GM12878 (cell line): Measurements from ENCODE around the gene EEF1B2. TPM values are rescaled to one million over a fixed set of nuclear protein-coding genes. Genes with fewer than 3 reads are reported as not detected.

Experiments
- ATAC-seq: fragments of 200-7000 bp; cut with Tn5 transposase; 3 replicates; pipeline ENCODE4 v1.9.1; 2020; ENCODE audit warnings: mild to moderate bottlenecking, moderate library complexity
- BruUV-seq: library from RNA; stranded (reverse); fragments of 400-500 nt; replicated peaks from 2 replicates; lab custom pipeline; 2021; lab: Mats Ljungman, UMichigan
- CTCF ChIA-PET: fragments of 300-600 bp; sonication (Branson Sonifier 250); formaldehyde crosslinking; extraction: SDS; loops from one replicate; lab custom pipeline; 2021; ENCODE audit warnings: inconsistent platforms; lab: Yijun Ruan, JAX
- POLR2A ChIA-PET: fragments of 350-600 bp; formaldehyde crosslinking; extraction: SDS; loops from one replicate; lab custom pipeline; 2021; ENCODE audit warnings: inconsistent platforms; lab: Charles Lee
- RAD21 ChIA-PET: fragments of 300-600 bp; sonication (Branson Sonifier 250); formaldehyde crosslinking; loops from one replicate; lab custom pipeline; 2023; ENCODE audit warnings: antibody characterized with exemption; ENCODE audit not compliant: unreplicated experiment; lab: Charles Lee
- SMC1A ChIA-PET: fragments of 300-600 bp; sonication (Branson Sonifier 250); formaldehyde crosslinking; loops from one replicate; lab custom pipeline; 2023; ENCODE audit not compliant: unreplicated experiment, uncharacterized antibody; lab: Charles Lee
- DNase-seq: peaks from one replicate; pipeline ENCODE4 v3.0.0-alpha.2; 2011; ENCODE audit warnings: low read depth, low spot score
- FAIRE-seq: peaks from 3 replicates; lab custom pipeline; 2011; peaks lifted over from hg19 to GRCh38; lab: Jason Lieb, UNC
- H2AFZ ChIP-seq: 2 replicates; pipeline ENCODE4 v1.6.0; 2011; ENCODE audit warnings: low read depth, low read length, control low read depth; ENCODE audit not compliant: control insufficient read depth
- H3K27ac ChIP-seq: 2 replicates; pipeline ENCODE4 v1.5.1; 2011; ENCODE audit warnings: control low read depth; ENCODE audit not compliant: control insufficient read depth, insufficient read depth
- H3K27me3 ChIP-seq, 2 experiments: replicated peaks in 1 of 2; 2 replicates each; pipeline versions ENCODE4 v1.6.0 to v1.6.1; 2011; ENCODE audit warnings: low read length in 1 of 2; ENCODE audit not compliant: control insufficient read depth in 2 of 2, insufficient read depth in 2 of 2
- H3K36me3 ChIP-seq, 2 experiments: 2 replicates each; pipeline ENCODE4 v1.5.1; 2011; ENCODE audit warnings: low read length in 1 of 2; ENCODE audit not compliant: control insufficient read depth in 2 of 2, insufficient read depth in 2 of 2
- H3K4me1 ChIP-seq: 2 replicates; pipeline ENCODE4 v1.6.1; 2011; ENCODE audit warnings: mild to moderate bottlenecking, low read length, moderate library complexity, mixed read lengths; ENCODE audit not compliant: control insufficient read depth, insufficient read depth
- H3K4me2 ChIP-seq: 2 replicates; pipeline ENCODE4 v1.6.0; 2011; ENCODE audit warnings: control low read depth; ENCODE audit not compliant: control insufficient read depth, insufficient read depth
- H3K4me3 ChIP-seq: fragments of 200-600 bp; sonication (generic); 2 replicates; pipeline ENCODE4 v1.5.1; 2016
- H3K79me2 ChIP-seq: 2 replicates; pipeline ENCODE4 v1.6.0; 2011; ENCODE audit warnings: low read length; ENCODE audit not compliant: control insufficient read depth, insufficient read depth
- H3K9ac ChIP-seq: 2 replicates; pipeline ENCODE4 v1.8.0; 2011; ENCODE audit warnings: low read length, control low read depth, mixed read lengths; ENCODE audit not compliant: control insufficient read depth, insufficient read depth
- H3K9me3 ChIP-seq: replicated peaks from 3 replicates; pipeline ENCODE4 v1.5.1; 2011; ENCODE audit warnings: mild to moderate bottlenecking, low read length; ENCODE audit not compliant: control insufficient read depth, insufficient read depth
- H4K20me1 ChIP-seq: 2 replicates; pipeline ENCODE4 v1.6.0; 2011; ENCODE audit not compliant: control insufficient read depth, insufficient read depth
- HDAC2 ChIP-seq: fragments of 200-600 bp; sonication (generic); IDR thresholded peaks from 2 replicates; pipeline ENCODE4 v1.6.1; 2017
- JUND ChIP-seq: IDR thresholded peaks from 2 replicates; pipeline ENCODE4 v1.6.1; 2012; ENCODE audit warnings: low read depth, mild to moderate bottlenecking, low read length, improper control_type of control experiment, moderate library complexity
- MXI1 ChIP-seq: fragments of 150-350 bp; IDR thresholded peaks from 2 replicates; pipeline ENCODE4 v1.6.1; 2011; ENCODE audit warnings: low read depth, mild to moderate bottlenecking, inconsistent platforms, low read length, improper control_type of control experiment
- NFXL1 ChIP-seq: fragments of 450-650 bp; IDR thresholded peaks from 2 replicates; pipeline ENCODE4 v1.6.1; 2017; ENCODE audit warnings: antibody characterized with exemption, mild to moderate bottlenecking, borderline replicate concordance
- WGBS: methylation state at CpG from one replicate; pipeline ENCODE4 v1.1.6; 2016; ENCODE audit warnings: low lambda C conversion rate; ENCODE audit not compliant: insufficient replicate concordance, insufficient coverage; ENCODE audit errors: missing lambda C conversion rate; 5-methylcytosine and 5-hydroxymethylcytosine counted together
- in situ Hi-C: fragments of 300-500 bp; cut with MboI; formaldehyde crosslinking; loops from 9 replicates; pipeline ENCODE4 v1.14.3; 2018; ENCODE audit warnings: mixed read lengths
- intact Hi-C: fragments of 100-400 bp; cut with micrococcal nuclease; formaldehyde crosslinking; loops from one replicate; pipeline ENCODE4 v1.14.2; 2022; ENCODE audit not compliant: unreplicated experiment
- polyA plus RNA-seq, 11 experiments: library from polyadenylated mRNA; depleted of rRNA in 4 of 11; unstranded in 6 of 11; stranded (reverse) in 5 of 11; fragments of >200 nt; fragmentation: Nextera tagmentation in 4 of 11; fragmentation: Illumina TruSeq in 1 of 11; extraction: Ambion mirVana in 4 of 11; extraction: Trizol in 1 of 11; gene quantifications; 1 replicate in 1 of 11; 2 replicates in 10 of 11; pipeline versions ENCODE4 v1.2.1 to v1.2.3, GENCODE V29; 2011 to 2016; ENCODE audit warnings: inconsistent platforms in 2 of 11, missing spikeins in 2 of 11, low read depth in 1 of 11
- total RNA-seq, 4 experiments: library from RNA; depleted of rRNA in 3 of 4; stranded (reverse); fragments of >200 nt in 3 of 4; fragmentation: Illumina TruSeq in 1 of 4; extraction: Trizol in 1 of 4; gene quantifications; 2 replicates each; pipeline versions ENCODE4 v1.2.1 to v1.2.3, GENCODE V29; 2013 to 2021
- TF ChIP-seq, protein P1 (sequence below): fragments of 450-650 bp; IDR thresholded peaks from 2 replicates; pipeline ENCODE4 v1.6.1; 2016; ENCODE audit warnings: mild to moderate bottlenecking, moderate library complexity, borderline replicate concordance
- TF ChIP-seq, protein P2 (sequence below): IDR thresholded peaks from 2 replicates; pipeline ENCODE4 v1.6.1; 2011; ENCODE audit warnings: low read depth, mild to moderate bottlenecking, low read length, moderate library complexity, borderline replicate concordance; ENCODE audit errors: extremely low read depth

Gene EEF1B2
- total and polyA plus RNA-seq, 10 of the 15 experiments (the other 5 are each of a cell fraction or from before 2014, with no cell fraction given): 719 to 2,110 (median 1,232) TPM

DNA sequence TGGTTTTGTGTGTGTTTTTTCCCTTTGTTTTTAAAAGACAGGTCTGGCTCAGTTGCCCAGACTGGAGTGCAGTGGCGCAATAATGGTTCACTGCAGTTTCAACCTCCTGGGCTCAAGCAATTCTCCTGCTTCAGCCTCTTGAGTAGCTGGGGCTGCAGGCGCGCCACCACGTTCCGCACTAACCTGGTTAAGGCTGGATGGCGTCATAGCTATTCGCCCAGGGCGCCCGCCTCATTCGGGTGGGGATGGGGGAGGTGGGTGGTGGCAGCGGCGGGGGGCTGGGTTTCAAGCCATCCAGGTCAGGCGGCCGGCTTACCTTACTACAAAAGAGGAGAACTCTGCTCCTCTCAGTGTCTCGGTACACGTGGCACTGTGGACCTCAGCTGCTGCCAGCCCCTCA, 42.8 kb downstream of the EEF1B2 start:
- in situ Hi-C loops: no loop called here
- SMC1A ChIA-PET: interaction anchor here (0.7 kb wide), 1 partner anchor 11 kb away, joined by 3 read pairs; a partner anchor contains a TSS
- RAD21 ChIA-PET: no interaction called here
- DNase-seq: no peak
- POLR2A ChIA-PET: interaction anchor here (0.6 kb wide), 1 partner anchor 65 kb away, joined by 7 read pairs; no protein-coding TSS in a partner anchor
- H3K9me3 ChIP-seq: no peaks in the 10 kb centered on the region
- H3K4me2 ChIP-seq: no peak overlapping the region
- H3K27ac ChIP-seq: no peak overlapping the region
- no peaks in the 10 kb centered on the region for H3K36me3 ChIP-seq
- H4K20me1 ChIP-seq: no peaks in the 10 kb centered on the region
- BruUV-seq: no TSS peak
- H3K79me2 ChIP-seq: no peaks in the 10 kb centered on the region
- no peaks in the 10 kb centered on the region for H3K27me3 ChIP-seq
- WGBS: 88% methylated on average over 14 of the region's 16 CpGs
- TF ChIP-seq MXI1 (no peak), HDAC2 (no peak), JUND (no peak), NFXL1 (no peak)
- TF ChIP-seq, protein P1, sequence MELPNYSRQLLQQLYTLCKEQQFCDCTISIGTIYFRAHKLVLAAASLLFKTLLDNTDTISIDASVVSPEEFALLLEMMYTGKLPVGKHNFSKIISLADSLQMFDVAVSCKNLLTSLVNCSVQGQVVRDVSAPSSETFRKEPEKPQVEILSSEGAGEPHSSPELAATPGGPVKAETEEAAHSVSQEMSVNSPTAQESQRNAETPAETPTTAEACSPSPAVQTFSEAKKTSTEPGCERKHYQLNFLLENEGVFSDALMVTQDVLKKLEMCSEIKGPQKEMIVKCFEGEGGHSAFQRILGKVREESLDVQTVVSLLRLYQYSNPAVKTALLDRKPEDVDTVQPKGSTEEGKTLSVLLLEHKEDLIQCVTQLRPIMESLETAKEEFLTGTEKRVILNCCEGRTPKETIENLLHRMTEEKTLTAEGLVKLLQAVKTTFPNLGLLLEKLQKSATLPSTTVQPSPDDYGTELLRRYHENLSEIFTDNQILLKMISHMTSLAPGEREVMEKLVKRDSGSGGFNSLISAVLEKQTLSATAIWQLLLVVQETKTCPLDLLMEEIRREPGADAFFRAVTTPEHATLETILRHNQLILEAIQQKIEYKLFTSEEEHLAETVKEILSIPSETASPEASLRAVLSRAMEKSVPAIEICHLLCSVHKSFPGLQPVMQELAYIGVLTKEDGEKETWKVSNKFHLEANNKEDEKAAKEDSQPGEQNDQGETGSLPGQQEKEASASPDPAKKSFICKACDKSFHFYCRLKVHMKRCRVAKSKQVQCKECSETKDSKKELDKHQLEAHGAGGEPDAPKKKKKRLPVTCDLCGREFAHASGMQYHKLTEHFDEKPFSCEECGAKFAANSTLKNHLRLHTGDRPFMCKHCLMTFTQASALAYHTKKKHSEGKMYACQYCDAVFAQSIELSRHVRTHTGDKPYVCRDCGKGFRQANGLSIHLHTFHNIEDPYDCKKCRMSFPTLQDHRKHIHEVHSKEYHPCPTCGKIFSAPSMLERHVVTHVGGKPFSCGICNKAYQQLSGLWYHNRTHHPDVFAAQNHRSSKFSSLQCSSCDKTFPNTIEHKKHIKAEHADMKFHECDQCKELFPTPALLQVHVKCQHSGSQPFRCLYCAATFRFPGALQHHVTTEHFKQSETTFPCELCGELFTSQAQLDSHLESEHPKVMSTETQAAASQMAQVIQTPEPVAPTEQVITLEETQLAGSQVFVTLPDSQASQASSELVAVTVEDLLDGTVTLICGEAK: no peak
- TF ChIP-seq, protein P2, sequence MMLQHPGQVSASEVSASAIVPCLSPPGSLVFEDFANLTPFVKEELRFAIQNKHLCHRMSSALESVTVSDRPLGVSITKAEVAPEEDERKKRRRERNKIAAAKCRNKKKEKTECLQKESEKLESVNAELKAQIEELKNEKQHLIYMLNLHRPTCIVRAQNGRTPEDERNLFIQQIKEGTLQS: no peak
- TF ChIP-seq, all 136 proteins: peak for 0
- intact Hi-C loops: no loop called here
- Histone ChIP-seq H3K4me3 (no peak overlapping the region), H3K4me1 (no peaks in the 10 kb centered on the region), H3K9ac (no peak overlapping the region), H2AFZ (no peak overlapping the region)
- no peak for FAIRE-seq
- no peak for ATAC-seq
- CTCF ChIA-PET: no interaction called here
